HG02588 (cell line): Measurements from ENCODE around the gene SUPT4H1.

Experiments
- ATAC-seq: cut with Tn5 transposase; IDR thresholded peaks from one replicate; pipeline ENCODE4 v1.9.1; 2021; ENCODE audit warnings: mild to moderate bottlenecking, moderate library complexity; ENCODE audit not compliant: unreplicated experiment

SUPT4H1 gene

DNA sequence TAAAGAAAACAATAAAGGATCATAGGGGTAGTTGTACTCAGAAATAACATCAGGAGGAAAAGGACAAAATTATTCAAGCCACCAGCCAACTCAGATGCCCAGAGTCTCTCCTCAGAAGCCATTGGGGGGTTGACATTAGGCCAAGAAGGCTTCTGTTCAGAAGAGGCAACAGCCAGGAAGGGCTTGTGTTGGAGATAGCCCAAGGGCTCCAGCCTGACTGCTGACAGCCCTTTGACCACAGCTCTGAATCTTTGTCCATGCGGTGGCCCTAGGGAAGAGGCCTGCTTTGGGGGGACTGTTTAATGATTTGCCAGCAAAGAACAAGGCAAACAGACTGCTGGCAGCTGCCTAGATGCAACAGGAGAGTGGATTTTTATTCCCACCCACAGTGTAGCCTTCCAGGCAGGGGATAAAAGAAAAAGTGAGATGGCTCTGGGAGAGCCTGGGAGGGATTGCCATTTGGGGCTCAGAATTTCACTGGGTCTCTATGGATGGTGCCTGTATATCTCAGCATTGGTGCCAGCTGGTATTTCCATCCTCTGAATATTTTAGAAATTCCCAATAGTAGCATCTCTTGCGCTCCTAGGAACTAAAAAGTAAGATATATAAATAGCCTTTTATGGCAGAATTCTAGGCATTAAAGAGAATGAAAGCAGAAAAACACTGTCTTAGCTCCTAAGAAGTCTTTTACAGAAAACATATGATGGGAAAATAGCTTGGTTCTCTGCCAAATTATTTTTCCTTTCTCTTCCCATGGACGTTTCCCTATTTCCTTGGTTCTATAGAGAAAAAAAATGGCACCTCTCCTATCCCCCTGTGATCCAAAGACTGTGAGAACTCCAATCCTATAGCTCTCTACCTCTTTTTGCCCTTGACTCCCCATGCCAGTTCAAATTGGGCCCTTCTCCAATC, 29.4 kb upstream of the SUPT4H1 start:
- no peak for ATAC-seq

DNA sequence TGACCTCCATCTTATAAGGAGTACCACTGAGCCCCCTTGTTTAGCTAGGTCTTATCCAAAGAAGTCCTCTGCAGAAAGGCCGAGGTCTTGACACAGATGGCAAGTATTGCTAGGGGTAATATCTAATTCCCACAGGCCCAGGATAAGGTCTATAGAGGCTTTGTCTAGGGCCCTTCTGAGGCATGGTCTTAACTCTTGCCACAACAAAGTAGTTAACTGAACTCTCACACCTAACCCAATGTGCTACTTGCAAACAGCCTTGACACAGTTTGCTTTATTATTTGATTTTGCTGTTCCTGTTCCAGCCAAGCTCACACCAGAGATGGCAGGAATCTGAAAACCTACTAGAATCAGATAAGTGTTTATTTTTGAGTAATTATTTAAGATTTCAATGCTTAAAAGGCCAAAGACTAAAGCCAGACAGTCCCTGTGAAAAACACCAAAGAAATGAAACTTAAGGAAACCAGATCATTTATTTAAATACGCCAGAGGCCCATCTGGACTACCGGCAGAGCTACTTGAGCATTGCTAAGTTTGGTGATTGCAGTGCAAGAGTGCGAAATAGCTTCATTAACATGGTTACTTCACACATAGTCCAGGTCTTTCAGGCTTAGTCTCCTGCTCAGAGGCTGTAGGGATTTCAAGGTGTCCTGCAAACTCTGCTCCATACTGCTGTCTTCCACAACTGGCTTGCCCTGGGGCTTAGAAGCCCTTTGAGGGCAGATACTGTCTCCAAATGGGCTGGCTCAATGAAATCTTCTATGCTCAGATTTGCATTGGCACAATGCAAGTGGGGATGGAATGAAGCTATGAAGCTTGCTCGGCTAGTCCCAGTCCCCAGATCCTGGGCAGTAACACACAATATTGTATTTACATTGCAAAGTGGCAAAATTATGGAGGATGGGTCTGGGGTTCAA, 28.5 kb upstream of the SUPT4H1 start:
- ATAC-seq = no peak

DNA sequence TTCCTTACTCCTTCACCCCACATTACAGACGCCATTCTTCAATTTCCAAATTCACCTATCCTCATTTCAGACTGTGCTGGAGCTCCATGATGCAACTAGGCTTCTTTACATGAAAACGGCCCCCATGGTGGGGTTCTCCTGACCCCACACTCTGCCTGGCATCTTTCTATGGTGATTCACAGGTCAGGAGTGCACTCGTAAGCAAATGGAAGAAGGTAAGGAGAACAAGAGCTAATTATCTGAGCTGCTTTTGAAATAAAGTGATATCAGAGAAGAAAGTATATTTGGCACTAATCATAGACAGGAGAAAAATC, 27.5 kb upstream of the SUPT4H1 start:
- no peak for ATAC-seq

DNA sequence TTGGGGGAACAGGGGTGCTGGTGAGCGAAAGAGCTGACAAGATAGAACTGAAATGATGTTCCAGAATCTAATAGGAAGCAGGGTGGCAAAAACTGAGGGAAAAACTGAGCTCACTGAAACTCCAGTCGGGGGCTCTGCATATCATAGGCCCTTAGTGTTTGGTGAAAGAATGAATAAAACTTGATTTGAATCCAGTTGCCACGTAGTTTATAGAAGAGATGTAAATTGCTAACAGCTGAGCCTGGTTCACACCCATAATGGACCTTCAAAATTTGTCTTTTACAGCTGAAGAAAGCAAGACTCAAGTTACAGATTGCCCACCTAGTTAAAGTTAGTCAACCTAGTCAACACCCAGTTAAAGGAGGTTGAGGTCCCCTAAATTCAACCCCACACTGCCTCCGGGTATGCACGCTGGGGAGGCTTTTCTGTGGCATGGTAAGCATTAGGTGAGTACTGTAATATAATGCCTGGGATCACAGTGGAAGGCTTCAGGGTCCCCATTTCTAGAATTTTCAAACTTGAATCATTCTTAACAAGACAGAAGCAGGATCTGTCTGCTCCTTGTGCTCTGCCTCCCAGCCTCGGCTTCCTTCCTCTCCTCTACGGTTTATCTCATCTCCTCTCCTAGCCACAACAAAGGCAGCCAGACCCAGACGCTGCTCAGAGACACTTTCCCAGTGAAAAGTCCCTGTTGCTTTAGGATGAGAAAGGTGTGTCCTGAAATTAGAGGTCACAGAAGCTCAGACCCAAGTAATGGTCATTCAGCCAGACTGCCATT, 26.9 kb upstream of the SUPT4H1 start:
- ATAC-seq = no peak

DNA sequence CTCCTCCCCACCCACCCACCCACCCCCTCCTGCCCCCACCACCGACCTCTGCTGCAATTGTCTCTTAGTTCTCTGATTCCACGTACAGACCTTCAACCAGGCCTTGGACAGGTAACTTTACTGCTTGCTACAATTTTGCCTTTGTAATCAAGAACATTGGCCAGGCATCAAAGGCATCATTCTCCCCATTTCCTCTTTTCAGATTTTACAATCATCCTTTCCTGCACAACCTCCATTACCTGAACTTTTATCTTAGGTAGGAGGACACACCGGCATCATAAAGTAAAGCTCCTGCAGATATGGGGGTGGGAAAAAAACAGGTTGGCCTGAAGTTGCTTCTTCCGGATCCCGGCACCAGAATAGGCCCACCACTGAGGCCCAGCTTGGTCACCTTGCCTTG, 25.7 kb upstream of the SUPT4H1 start:
- no peak for ATAC-seq

DNA sequence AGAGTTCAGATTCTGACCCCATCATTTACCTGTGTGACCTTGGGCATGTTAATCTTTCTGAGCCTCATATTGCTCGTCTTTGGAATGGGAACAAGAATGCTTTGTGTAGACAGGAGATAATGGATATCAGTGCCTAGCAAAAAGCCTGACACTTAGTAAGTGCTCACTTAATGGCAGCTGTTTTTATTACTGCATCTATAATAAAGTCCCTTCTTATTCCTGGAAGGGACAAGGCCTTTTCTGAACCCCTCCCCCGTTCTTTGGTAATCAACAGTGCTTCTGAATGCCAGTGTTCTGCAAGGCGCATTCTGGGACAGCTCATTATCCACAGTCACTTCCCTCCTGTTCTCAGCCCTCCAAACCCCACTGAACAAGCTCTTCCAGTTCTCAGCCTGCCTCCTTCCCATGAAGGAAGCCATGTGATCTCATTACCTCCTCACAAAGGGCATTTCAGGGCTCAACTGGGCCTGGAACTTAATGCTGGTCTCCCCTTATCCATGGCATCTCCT, 25.1 kb upstream of the SUPT4H1 start:
- ATAC-seq = no peak

DNA sequence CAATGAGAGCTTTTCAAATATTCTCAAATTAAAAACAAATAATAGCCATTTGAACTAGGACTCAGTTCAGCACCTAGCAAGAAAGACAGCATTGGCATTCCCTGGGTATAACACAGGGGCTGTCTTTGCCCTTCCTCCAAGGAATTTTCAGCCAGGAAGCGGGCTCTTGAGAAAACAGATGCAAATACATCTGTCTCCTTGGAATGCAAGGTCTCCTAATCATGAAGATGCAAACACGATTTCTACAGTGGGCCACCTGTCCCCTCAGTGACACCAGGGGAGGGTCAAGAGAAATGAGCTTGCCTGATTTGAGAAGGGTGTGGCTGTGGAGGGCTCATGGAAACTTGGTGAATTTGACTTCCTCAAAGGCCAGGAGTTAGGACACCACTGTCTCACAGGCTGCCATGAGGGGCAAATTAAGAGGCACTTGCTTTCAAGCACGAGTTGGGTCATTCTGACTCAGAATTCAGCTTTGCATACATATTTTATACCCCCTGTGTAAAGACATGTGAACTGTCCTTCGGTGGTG, 24.5 kb upstream of the SUPT4H1 start:
- no peak for ATAC-seq

DNA sequence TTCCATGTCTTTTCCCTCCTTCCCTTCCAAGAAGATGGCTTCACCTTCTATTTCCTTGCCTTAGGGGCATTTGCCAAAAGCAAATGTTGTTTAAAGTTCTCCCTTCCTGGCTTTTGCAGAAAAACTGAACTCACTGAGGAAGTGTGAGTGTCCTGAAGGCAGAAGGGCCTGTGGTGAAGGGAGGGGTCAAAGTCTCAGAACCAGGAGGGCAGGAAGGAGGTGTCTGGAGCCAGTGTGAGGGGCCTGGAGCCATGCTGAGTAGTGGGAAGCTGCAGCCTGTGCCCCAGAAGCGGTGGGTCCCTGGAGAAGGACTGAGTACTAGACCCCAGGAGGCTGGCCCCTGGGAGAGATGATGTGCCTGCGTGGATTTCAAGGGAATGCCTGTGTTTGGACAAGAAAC, 23.8 kb upstream of the SUPT4H1 start:
- ATAC-seq = no peak

DNA sequence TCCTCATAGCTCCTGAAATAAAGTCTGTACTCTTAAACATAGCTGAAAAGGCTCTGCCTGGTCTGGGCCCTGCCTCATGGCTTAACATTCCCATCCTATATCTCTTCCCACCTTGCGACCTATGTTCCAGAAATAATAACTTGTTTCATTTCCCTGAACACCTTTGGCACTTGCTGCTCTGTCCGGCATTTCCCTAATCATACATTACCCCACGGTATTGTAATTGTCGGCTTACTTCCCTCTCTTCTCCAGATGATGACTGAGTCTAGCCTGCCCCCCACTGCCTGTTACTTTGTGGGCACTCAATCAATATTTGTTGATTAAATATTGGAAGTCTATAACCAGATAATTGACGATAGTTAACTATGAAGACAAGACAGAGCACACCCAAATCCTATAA, 23.3 kb upstream of the SUPT4H1 start:
- no peak for ATAC-seq

DNA sequence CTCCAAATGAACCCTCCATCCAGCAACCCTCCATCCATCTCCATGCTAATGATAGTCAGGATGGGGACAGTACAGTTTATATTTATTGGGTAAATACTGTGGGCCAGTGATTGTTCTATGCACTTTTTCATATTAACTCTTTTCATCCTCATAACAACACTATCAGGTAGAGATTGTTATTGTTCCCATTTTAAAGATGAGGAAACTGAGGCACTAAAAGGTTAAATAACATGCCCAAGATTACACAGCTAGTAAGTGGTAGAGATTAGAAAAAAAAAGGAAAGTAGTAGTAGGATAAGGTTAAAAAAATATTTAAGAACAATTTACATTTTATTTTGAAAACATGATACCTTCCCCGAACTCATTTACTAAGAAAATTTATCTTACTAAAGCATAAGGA, 21.9 kb upstream of the SUPT4H1 start:
- no peak for ATAC-seq

DNA sequence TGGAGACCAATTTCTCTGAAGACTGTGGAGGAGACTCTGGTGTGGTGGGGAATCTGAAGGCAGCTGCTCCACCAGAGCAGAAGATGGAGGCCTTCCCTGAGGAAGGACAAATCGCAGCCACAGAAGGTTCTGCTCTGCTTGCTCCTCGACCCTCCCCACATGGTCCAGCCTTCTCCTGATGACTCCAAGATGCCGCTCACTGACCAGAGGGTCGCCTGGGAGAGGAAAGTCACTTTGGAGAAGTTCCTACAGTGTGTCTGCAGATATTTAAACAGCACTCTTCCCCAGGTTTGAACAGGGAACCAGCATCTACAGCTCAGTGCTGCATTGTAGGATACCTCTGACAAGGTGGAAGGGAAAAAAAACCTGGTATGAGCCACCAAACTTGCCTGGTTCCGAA, 21.0 kb upstream of the SUPT4H1 start:
- no peak for ATAC-seq

DNA sequence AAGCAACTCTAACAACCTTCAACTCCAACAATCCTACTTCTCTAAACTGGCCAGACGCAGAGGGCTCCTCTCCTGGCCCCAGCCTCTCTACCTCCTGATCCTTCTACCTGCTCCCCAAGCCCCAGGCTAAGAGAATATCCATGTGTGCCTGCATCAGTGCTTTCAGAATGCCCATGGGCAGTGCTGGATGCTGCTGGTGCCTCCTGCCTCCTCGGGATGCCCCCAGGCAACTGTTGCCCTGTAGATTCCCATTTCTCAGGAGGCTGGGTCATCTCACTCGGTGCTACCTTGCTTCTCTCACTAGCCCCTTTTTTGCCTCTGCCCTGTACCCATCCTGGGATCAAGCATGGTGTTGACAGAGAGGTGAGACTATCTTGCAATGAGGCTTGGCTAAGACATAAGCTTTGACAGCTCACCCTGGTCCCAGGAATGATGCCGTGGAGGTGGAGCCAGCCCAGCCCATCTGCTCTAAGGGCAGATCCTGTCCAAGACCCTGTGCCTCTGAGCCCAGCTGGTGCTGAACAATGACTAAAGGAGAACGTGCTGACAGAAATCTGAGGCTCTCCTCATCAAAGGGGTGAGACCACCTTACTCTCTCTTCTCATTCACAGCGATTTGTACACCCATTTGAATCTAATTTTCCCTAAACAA, 19.4 kb upstream of the SUPT4H1 start:
- ATAC-seq = no peak

DNA sequence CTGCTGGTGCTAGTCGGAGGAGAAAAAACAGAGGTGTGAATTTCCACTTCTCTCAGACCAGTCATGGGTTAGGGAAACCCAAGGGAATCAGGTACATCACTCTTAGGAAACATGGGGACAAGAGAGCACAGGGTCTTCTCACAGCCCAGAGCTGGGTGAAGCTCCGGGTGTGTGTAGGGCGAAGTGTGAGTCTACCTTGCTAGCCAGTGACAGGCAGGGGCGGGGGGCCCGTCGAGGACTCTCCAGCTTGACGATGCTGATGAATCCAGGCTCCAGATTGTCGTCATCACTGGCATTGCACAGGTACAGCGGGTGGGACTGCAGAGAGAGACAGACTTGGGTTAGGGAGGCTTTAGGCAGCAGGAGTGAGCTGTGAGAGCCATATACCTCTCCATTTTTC, 18.7 kb upstream of the SUPT4H1 start:
- ATAC-seq = no peak

DNA sequence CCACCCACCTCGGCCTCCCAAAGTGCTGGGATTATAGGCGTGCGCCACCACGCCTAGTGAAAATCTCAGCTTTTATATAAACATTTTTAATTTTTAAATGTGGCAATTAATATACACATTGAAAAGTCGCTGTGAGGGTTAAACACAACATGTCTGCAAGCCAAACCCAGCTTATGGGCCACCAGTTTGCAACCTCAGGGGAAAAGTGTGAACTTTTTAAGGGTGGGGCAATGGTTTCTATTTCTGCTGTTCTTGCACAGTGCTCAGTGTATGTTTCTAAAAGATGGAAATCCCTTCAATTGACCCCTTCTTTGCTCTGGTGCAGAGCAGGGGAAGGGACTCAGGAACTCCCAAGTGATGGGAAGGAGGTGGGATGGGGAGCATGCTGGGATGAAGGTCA, 18.3 kb upstream of the SUPT4H1 start:
- ATAC-seq = no peak

DNA sequence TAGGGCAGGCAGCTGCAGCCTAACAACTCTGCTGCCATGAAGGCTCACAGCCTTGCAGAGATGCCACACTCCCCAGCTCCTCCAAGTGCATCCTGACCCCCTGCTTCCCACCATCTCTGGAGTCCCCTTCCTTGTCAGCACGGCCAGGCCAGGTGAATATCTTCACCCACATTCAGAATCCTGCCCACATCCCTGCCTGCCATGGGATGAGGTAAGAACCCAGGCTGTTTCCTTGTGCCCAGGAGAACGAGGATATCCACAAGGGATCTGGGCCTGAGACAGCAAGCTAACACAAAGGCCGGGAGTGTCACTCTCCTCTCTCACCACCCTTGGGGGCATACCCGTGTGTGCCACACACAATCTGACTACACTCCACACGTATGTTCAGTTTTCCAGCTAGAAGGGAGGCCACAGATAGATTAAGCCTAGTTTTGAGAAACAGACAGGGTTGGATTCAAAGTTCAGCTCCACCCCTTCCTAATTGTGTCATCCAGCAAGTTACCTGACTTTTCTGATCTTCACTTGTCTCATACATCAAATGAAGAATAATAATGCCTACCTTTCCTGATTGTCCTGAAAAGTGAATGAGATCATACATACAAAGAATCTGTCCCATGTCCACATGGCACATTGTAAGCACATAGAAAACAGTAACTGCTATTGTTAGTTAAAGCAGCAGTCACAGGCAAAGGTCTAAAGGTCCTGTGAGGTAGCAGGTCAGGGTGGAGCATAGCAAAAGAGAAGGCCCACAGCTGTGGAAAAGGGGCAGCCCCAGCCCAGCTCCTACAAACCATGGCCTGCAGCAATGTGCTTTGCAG, 17.4 kb upstream of the SUPT4H1 start:
- no peak for ATAC-seq

DNA sequence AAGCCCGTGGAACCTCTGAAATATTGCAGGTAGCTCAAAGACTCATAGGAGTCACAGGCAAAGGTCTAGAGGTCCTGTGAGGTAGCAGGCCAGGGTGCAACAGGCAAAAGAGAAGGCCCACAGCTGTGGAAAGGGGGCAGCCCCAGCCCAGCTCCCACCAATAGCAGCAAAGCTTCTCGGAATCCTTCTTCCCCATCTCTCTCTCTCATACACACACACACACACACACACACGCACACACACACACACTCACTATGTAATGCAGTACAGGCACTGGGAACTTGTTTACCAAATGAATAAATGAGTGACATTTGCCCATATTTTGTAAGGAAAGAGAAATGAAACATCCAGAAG, 16.8 kb upstream of the SUPT4H1 start:
- no peak for ATAC-seq

DNA sequence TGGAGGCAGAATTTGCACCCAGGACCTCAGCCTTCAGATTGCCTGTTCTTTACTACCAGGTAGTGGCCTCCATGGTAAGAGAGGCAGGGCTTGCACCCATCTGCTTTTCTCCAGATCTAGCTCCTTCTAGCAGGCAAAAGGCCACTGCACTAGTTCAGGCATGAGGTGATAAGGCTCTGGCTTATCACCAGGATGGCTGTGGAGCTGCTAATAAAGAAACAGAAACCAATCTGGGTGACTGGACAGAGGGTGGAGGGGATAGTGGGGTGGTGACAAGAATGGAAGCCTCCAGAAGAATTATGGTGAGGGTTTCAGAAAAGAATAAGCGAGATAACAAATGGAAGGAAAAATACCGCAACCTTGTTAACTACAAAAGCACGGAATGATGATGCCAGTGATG, 15.5 kb upstream of the SUPT4H1 start:
- no peak for ATAC-seq

DNA sequence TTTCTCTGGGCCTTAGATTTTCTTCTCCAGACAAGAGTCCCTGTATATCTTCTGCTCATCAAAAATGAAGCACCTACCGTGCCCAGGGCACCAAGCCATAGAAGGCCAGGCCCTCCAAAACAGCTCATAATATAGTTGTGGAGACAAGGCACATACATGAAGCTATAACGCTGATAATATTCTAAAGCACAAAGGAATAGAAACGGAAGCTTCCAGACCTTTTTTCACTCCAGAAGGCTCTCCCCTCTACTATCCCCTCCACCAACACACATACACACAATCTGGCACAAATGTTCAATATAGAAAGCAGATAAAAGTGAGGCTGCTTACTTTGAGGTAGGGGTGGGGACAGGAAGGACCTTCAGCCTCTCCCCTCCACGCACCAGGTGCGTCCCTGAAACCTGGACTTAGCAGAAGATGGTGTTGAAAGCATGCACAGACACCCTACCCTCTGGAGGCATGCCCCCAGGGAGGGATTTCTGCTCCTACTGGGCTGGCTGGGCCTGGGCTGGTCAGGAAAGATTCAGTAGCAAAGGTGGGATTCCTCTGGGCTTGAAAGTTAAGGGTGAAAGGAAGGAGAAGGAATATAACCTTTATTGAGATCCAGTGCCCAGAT, 14.1 kb upstream of the SUPT4H1 start:
- ATAC-seq = no peak
